ENCODE data around the gene TMEM242.

- TF ChIP-seq CTCF (conservative IDR thresholded peaks at IDR 0.05 in 1 of 2, IDR thresholded peaks at IDR 0.05 in 1 of 2; ENCODE audit: extremely low read depth in 1 of 2, insufficient read depth in 1 of 2, low read depth in 1 of 2, low read length in 2 of 2) (no peak), EZH2 (IDR thresholded peaks at IDR 0.05; ENCODE audit: borderline replicate concordance, low read length) (no peak)
These were observed 42.4 kb downstream of the TMEM242 start for GRCh38 chr6:157280947-157281346.
